ENCODE measurements around the gene PTH.

DNA sequence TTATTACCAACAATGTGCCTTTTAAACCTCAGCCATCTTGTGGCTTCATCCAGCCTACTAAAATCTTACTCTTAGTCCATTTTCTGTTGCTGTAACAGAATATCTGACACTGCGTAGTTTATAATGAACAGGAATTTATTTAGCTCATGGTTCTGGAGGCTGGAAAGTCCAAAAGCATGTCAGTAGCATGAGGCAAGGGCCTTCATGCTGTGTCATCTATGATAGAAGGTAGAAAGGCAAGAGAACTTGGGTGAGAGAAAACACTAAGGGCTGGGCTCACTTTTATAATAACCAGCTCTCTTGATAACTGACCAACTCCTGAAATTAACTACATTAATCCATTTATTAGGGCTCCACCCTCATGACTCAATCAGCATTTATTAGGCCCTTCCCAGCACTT is 46.3 kb downstream of the PTH start:
- TF ChIP-seq, protein P1, sequence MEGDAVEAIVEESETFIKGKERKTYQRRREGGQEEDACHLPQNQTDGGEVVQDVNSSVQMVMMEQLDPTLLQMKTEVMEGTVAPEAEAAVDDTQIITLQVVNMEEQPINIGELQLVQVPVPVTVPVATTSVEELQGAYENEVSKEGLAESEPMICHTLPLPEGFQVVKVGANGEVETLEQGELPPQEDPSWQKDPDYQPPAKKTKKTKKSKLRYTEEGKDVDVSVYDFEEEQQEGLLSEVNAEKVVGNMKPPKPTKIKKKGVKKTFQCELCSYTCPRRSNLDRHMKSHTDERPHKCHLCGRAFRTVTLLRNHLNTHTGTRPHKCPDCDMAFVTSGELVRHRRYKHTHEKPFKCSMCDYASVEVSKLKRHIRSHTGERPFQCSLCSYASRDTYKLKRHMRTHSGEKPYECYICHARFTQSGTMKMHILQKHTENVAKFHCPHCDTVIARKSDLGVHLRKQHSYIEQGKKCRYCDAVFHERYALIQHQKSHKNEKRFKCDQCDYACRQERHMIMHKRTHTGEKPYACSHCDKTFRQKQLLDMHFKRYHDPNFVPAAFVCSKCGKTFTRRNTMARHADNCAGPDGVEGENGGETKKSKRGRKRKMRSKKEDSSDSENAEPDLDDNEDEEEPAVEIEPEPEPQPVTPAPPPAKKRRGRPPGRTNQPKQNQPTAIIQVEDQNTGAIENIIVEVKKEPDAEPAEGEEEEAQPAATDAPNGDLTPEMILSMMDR (IDR thresholded peaks at IDR 0.05): no peak
- no peak for TF ChIP-seq EZH2 (IDR thresholded peaks at IDR 0.05)
- TF ChIP-seq EZH2phosphoT487 (IDR thresholded peaks at IDR 0.05): no peak
